HG02623 (cell line): ENCODE measurements around the gene GPBP1.
"Not testable (repeated sequence)": the region's sequence is repeated elsewhere in the genome, so short reads cannot be mapped to it uniquely, and the experiment has no call there.

Experiments
- ATAC-seq: cut with Tn5 transposase; IDR thresholded peaks from one replicate; pipeline ENCODE4 v1.9.1; 2021; ENCODE audit warnings: moderate library complexity; ENCODE audit not compliant: unreplicated experiment

Gene GPBP1

GRCh38 chr5:57276353-57276752 is 102.5 kb downstream of the GPBP1 start:
- ATAC-seq, result no peak

- ATAC-seq, result no peak
Measured at GRCh38 chr5:57277085-57277484, 103.2 kb downstream of the GPBP1 start.

- ATAC-seq, result no peak
Measured at GRCh38 chr5:57280853-57281252, 107.0 kb downstream of the GPBP1 start.

GRCh38 chr5:57285084-57285483 is 111.2 kb downstream of the GPBP1 start:
- not testable (repeated sequence) for ATAC-seq

- no peak for ATAC-seq
Measured at GRCh38 chr5:57291894-57292293, 118.0 kb downstream of the GPBP1 start.

- ATAC-seq, result no peak
Measured at GRCh38 chr5:57292336-57292735, 118.5 kb downstream of the GPBP1 start.

GRCh38 chr5:57298295-57298984 is 124.6 kb downstream of the GPBP1 start:
- ATAC-seq, result peak; percentile 58

GRCh38 chr5:57298985-57299491 is 125.2 kb downstream of the GPBP1 start:
- ATAC-seq, result no peak

GRCh38 chr5:57299986-57300385 is 126.1 kb downstream of the GPBP1 start:
- ATAC-seq, result no peak

GRCh38 chr5:57302164-57302563 is 128.3 kb downstream of the GPBP1 start:
- ATAC-seq, result peak; percentile 36

GRCh38 chr5:57302643-57303042 is 128.8 kb downstream of the GPBP1 start:
- no peak for ATAC-seq

GRCh38 chr5:57303985-57304384 is 130.1 kb downstream of the GPBP1 start:
- no peak for ATAC-seq

- ATAC-seq, result no peak
Measured at GRCh38 chr5:57304931-57305330, 131.1 kb downstream of the GPBP1 start.

GRCh38 chr5:57306359-57306758 is 132.5 kb downstream of the GPBP1 start:
- ATAC-seq, result no peak

- ATAC-seq, result no peak
Measured at GRCh38 chr5:57307516-57307915, 133.7 kb downstream of the GPBP1 start.

GRCh38 chr5:57309022-57309421 is 135.2 kb downstream of the GPBP1 start:
- ATAC-seq, result not testable (repeated sequence)

- ATAC-seq, result no peak
Measured at GRCh38 chr5:57311251-57311650, 137.4 kb downstream of the GPBP1 start.

- ATAC-seq, result no peak
Measured at GRCh38 chr5:57311921-57312735, 138.3 kb downstream of the GPBP1 start.

- no peak for ATAC-seq
Measured at GRCh38 chr5:57313716-57314115, 139.9 kb downstream of the GPBP1 start.
